ENCODE measurements around the gene TMEM271. TPM values are rescaled to one million over a fixed set of nuclear protein-coding genes. Genes with fewer than 3 reads are reported as not detected.

TMEM271 gene
- total RNA-seq, 2 experiments from 2014 or later, result not detected

DNA sequence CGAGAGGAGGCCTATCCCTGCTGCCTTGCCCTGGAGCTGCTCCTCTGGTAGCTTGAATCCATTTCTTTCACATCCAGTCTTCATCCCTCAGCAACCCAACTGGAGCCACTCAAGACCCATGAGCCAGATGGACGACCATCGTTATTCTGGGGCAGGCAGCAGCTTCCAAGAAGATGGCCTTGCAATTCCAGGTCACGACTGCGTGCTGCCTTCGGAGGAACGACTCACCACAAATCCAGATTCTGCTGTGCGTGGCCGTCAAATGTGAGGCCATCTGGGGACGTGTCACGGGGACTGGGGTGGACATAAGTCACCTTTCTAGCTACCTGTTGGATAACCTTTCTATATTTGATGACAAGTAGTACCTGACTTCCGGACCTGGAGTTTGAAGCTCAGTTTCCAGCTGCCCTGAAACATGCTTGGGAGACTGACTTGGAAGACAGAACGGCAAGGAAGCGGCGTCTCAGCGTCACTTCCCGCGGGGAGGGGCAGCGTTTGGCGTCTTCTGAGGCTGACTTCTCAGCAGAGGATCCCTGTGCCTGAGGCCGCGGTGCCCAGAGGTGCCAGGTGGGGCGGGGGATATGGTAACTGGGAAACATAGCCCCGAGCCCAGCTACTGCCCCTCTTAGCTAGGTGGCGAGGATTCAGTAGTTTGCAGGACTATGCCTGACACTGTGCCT is 11.7 kb upstream of the TMEM271 start:
- H3K27me3 Mint-ChIP-seq, result peaks cover 28% of the 10 kb centered on the region
- H3K36me3 Mint-ChIP-seq (ENCODE audit: low read depth), result no peaks in the 10 kb centered on the region
- no peak overlapping the region for H3K27ac Mint-ChIP-seq
- TF ChIP-seq, protein P1, sequence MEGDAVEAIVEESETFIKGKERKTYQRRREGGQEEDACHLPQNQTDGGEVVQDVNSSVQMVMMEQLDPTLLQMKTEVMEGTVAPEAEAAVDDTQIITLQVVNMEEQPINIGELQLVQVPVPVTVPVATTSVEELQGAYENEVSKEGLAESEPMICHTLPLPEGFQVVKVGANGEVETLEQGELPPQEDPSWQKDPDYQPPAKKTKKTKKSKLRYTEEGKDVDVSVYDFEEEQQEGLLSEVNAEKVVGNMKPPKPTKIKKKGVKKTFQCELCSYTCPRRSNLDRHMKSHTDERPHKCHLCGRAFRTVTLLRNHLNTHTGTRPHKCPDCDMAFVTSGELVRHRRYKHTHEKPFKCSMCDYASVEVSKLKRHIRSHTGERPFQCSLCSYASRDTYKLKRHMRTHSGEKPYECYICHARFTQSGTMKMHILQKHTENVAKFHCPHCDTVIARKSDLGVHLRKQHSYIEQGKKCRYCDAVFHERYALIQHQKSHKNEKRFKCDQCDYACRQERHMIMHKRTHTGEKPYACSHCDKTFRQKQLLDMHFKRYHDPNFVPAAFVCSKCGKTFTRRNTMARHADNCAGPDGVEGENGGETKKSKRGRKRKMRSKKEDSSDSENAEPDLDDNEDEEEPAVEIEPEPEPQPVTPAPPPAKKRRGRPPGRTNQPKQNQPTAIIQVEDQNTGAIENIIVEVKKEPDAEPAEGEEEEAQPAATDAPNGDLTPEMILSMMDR (IDR thresholded peaks at IDR 0.05), result no peak
- no peak for DNase-seq
- POLR2A ChIA-PET, result interaction anchor here (1.2 kb wide), 1 partner anchor 11 kb away, joined by 3 read pairs; no protein-coding TSS in a partner anchor
- intact Hi-C loops (cut with micrococcal nuclease), result no loop called here
- H3K4me3 Mint-ChIP-seq, result no peak overlapping the region
- no peak for ATAC-seq
- peaks cover 9% of the 10 kb centered on the region for H3K9me3 Mint-ChIP-seq
- CTCF ChIA-PET, result interaction anchor here (0.9 kb wide), 1 partner anchor 13 kb away, joined by 4 read pairs; no protein-coding TSS in a partner anchor
- no peaks in the 10 kb centered on the region for H3K4me1 Mint-ChIP-seq (ENCODE audit: low read depth)

DNA sequence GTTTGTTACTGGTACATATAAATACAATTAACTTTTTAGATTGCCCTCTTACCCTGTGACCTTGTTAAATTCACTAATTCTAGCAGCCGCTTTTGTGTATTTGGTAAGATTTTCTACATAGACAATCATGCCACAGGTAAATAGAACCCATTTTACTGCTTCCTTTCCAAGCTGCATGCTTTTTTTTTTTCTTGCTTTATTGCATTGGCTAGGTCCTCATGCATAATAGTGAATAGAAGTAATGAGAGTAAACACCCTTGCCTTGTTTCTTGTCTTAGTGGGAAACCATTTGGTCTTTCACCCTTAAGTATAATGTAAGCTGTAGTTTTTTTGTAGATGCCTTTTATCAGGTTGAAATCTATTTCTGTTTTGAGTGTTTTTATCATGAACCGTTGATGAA is 7.7 kb upstream of the TMEM271 start:
- no peaks in the 10 kb centered on the region for H3K4me1 Mint-ChIP-seq (ENCODE audit: low read depth)
- no peaks in the 10 kb centered on the region for H3K36me3 Mint-ChIP-seq (ENCODE audit: low read depth)
- no peak for ATAC-seq
- peaks cover 45% of the 10 kb centered on the region for H3K27me3 Mint-ChIP-seq
- TF ChIP-seq, protein P1 (IDR thresholded peaks at IDR 0.05), result no peak
- intact Hi-C loops (cut with micrococcal nuclease), result no loop called here
- no peak overlapping the region for H3K4me3 Mint-ChIP-seq
- no peak for DNase-seq
- CTCF ChIA-PET, result no interaction called here
- H3K9me3 Mint-ChIP-seq, result peaks cover 9% of the 10 kb centered on the region
- POLR2A ChIA-PET, result no interaction called here
- no peak overlapping the region for H3K27ac Mint-ChIP-seq

DNA sequence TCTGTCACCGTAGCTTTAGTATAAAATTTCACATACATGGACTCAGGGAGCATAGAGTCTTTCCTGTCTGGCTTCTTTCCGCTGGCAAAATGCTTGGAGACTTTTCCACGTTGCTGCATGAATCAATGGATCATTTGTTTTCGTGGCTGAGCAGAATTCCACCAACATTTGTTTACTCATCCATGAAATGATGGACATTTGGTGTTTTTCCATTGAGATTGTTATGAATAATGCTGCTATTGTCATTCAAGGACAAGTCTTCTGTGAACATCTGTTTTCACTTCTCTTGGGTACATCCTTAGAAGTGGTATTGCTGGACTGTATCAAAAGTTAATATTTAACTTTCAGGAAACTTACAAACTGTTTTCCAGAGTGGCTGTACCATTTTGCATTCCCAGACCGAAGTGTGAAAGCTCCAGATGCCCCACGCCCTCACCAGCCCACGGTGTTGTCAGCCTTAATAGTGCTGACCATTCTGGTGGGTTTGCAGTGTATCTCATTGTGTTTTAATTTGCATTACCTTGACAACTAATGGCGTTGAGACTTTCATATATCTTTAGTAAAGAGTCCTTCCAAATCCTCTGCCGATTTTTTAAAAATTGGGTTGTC is 5.8 kb upstream of the TMEM271 start:
- no peak overlapping the region for H3K27ac Mint-ChIP-seq
- peaks cover 4% of the 10 kb centered on the region for H3K4me1 Mint-ChIP-seq (ENCODE audit: low read depth)
- TF ChIP-seq, protein P1 (IDR thresholded peaks at IDR 0.05), result no peak
- intact Hi-C loops (cut with micrococcal nuclease), result no loop called here
- H3K4me3 Mint-ChIP-seq, result no peak overlapping the region
- ATAC-seq (no peak), DNase-seq (no peak)
- H3K9me3 Mint-ChIP-seq, result peaks cover 9% of the 10 kb centered on the region
- ChIA-PET POLR2A (no interaction called here), CTCF (interaction anchor here (1.1 kb wide), 1 partner anchor 21 kb away, joined by 3 read pairs; no protein-coding TSS in a partner anchor)
- H3K36me3 Mint-ChIP-seq (ENCODE audit: low read depth), result no peaks in the 10 kb centered on the region
- H3K27me3 Mint-ChIP-seq, result peaks cover 51% of the 10 kb centered on the region

DNA sequence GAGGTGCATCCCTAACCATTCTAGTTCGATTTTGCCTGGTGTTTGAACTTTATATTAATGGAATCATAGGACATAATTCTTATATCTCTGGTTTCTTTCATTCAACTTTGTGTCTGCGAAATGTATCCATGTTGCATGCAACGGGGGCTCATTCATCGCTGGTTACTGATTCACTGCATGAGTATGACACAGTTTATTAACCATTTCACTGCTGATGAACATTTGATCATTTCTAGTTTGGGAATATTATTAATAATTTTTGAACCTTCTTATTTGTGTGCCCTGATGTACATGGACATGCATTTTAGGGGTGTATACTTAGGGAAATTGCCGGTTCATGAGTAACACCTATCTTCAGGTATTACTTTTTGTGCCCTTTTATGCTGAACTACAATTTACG is 5.1 kb upstream of the TMEM271 start:
- Mint-ChIP-seq H3K4me1 (ENCODE audit: low read depth) (peaks cover 4% of the 10 kb centered on the region), H3K4me3 (no peak overlapping the region), H3K9me3 (peaks cover 9% of the 10 kb centered on the region), H3K27ac (no peak overlapping the region), H3K27me3 (peaks cover 48% of the 10 kb centered on the region), H3K36me3 (ENCODE audit: low read depth) (no peaks in the 10 kb centered on the region)
- TF ChIP-seq, protein P1 (IDR thresholded peaks at IDR 0.05), result no peak
- intact Hi-C loops (cut with micrococcal nuclease), result no loop called here
- ATAC-seq, result no peak
- no peak for DNase-seq
- POLR2A ChIA-PET, result interaction anchor here (0.9 kb wide), 1 partner anchor 8 kb away, joined by 3 read pairs; no protein-coding TSS in a partner anchor
- CTCF ChIA-PET, result no interaction called here

DNA sequence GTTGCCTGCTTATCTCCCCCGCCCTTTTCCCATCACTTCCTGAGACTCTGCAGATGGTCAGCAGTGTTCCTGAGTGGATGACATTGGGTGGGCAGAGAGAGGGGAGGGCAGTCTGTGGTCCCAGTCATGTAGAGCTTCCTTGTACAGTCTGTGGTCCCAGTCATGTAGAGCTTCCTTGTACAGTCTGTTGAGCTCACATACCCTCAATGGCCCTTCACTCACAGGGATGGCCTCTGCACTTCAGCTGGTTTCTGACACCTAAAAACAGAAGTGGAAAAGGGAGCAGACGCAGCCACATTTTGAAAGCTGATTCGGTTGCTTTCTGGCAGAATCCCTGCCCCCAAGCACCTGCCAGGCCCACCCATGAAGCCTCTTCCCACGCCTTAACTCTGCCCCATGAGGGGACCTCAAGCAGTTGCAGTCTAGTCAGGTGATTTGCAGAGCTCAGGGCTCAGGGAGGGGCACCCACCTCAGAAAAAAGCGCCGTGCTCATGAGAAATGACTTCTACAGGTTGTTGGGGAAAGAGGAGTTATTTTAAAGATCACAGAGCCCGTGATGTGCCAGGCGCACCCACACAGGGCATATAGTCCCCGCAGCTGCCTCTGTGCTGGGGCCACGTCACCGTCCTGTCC is 3.6 kb upstream of the TMEM271 start:
- no peak overlapping the region for H3K4me3 Mint-ChIP-seq
- no peak overlapping the region for H3K27ac Mint-ChIP-seq
- ChIA-PET POLR2A (no interaction called here), CTCF (no interaction called here)
- peaks cover 4% of the 10 kb centered on the region for H3K4me1 Mint-ChIP-seq (ENCODE audit: low read depth)
- DNase-seq, result no peak
- TF ChIP-seq, protein P1 (IDR thresholded peaks at IDR 0.05), result no peak
- ATAC-seq, result peak; percentile 20
- peaks cover 9% of the 10 kb centered on the region for H3K9me3 Mint-ChIP-seq
- intact Hi-C loops (cut with micrococcal nuclease), result no loop called here
- H3K36me3 Mint-ChIP-seq (ENCODE audit: low read depth), result no peaks in the 10 kb centered on the region
- H3K27me3 Mint-ChIP-seq, result peaks cover 46% of the 10 kb centered on the region
